GM19463 (cell line): ENCODE data around the gene ZMYM2.
A peak's percentile ranks its signal among the peaks of the same experiment; 100 is the strongest.

Experiments used
- ATAC-seq: cut with Tn5 transposase; IDR thresholded peaks from one replicate; pipeline ENCODE4 v1.9.1; 2021; ENCODE audit warnings: mild to moderate bottlenecking, moderate library complexity; ENCODE audit not compliant: unreplicated experiment

ZMYM2 gene

DNA sequence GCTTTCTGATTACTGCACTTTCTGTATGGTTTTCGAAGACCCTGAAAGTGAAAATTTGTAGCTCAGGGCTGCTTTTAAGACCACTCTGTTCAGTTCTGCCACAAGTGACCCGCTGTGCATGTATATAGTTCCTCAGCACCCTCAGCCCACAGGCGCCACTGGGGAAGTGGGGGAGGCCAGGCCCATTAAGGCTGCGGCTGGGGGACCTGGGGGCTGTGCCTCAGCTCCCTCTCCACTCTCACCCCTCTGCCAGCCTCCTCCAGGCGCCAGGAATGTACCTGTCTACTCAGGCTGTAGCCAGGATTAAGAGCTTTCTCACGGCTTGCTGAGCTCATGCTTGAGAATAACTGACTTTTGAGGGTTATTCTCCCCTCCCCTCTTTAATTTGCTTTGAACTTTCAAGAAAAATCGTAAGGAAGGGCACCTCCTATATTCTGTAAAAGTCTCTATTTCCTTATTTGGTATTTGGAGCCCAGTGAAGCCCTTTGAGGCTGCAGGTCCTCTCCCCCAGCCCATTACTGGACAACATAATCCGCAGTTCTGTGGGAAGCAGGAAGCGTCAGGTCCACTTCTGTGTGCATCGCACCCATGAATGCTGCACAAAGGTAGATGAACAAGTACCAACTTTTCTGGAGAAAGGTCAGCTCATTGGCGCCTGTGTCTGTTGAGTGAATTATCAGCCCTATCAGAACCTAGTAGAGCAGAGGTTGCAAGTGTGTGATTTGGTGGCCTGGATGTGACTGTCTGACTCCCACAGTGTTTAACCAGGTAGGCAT, 172.7 kb downstream of the ZMYM2 start:
- no peak for ATAC-seq

DNA sequence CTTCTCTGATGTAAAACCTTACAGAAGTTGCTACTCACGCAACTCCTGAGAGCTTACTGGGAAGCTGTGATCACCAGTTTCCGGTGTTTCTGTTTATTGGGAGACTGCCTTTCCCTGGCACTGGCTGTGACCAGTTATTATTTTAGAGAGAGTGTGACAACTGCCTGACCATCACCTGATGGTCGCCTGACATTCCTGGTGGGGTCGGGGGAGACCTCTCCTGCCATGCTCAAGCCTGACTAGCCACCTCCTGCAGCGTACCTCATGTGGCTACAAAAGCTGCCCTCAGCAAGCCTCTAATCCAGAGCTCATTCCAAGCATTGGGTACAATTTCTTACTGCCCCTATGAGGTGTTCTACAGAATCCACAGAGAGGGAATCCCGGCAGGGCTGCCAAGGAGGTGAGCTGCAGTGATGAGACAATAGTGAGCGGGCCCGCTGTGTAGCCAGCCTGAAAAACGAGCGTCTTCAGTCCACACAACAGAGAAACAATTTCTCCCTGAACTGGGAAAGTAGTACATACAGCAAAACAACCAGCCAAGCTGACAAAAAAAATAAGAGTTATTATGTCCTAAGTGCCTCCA, 173.6 kb downstream of the ZMYM2 start:
- no peak for ATAC-seq

DNA sequence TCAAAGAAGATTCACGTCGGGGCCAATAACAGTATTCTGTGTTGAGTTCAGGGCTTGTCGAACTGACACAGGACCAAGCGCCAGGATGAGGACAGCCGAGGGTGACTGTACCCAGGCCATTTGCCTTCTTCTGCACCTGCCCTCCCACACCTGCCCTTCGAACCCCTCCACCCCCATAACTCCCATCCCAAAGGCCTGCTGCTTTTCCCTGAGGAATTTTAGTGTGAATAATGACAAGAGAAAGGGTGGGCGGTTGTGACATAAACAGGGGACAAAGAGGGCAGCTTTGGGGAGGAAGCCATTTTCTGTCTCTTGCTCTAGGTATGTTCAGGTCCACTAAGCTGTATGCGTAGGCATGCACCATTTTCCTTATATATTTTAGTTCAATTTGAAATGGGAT, 176.2 kb downstream of the ZMYM2 start:
- ATAC-seq = no peak

DNA sequence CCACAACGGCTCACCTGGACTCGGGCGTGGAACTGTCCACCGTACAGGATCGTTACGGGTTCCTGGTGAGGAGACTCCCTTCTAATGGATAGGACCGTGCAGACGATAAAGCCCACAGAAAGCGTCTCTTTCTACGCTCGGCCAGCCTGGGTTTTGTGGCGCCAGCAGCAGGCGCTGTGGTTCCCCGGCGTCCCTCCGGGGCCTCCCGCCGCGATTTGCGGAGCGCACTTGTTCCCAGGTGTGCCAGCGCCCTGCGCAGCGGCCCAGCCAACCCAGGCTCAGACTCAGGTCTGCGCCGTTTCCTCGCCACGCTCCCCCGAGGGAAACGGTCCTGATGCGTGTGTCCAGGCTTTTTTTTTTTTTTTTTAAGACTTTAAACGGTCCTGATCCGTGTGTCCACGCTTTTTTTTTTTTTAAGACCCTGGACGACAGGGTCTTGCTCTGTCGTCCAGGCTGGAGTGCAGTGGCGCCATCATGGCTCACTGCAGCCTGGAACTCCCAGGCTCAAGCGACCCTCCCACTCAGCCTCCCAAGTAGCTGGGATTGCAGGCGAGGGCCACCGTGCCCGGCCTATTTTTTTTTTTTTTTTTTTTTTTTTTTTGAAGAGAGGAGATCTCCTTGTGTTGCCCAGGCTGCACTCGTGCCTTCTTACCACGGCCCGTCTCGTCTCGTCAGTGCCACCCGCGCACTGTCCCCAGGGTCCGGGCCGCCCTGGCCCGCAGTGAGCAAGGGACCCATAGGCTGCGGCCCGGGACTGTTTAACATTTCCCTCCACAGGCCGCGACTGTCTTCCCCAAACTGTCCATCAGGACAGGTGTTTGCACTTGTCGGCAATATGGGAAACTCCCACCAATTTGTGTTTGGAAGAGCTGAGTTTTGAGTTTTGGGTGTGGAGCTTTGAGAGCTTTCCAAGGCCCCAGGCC, 178.5 kb downstream of the ZMYM2 start:
- peak; percentile 65 for ATAC-seq

DNA sequence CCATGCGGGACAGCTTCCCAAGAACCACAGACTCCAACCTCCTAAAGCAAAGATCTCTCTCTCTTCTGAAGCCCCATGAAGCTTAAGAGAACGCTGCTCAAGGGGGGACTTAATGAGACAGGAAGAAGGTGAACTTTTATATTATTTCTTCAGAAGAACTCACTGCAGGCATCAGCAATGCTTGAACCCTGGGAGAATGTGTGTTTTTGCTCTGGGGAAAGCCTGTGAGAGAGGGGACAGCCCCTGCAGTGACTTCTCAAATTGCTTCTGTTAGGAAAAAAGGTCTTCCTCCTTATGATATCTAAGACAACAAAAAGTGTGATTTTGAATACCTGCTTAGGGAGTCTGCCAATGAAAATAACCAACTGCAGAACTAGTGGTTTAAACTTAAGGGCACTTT, 179.3 kb downstream of the ZMYM2 start:
- no peak for ATAC-seq

DNA sequence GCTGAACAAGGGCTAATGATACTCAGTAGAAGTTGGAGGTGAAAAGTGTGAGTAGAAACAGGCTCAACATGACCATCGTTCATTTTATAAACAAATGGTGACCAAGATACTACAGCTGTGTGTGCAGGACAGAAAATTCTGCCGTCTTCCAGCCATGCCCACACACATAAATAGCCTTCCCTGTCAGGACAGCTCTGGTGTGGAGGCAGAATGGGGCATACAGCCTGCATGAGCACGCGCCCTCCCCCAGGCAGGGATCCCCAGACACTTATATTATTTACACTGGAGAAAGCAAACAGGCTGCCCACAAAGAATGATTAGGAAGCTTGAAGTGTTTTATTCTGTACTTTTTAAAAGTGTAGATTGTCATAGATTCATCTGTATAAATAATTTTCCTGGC, 182.0 kb downstream of the ZMYM2 start:
- no peak for ATAC-seq
